K562 (cell line): ENCODE results near the gene CTDNEP1. TPM values are rescaled to one million over a fixed set of nuclear protein-coding genes. Genes with fewer than 3 reads are reported as not detected.
A peak's percentile ranks its signal among the peaks of the same experiment; 100 is the strongest.

Experiments used
- CBX5 ChIP-seq: IDR thresholded peaks from 2 replicates; pipeline ENCODE4 v1.6.1; 2014; ENCODE audit warnings: low read depth, borderline replicate concordance
- EGR1 ChIP-seq: fragments of 450-650 bp; conservative IDR thresholded peaks from 2 replicates; pipeline ENCODE4 v1.6.1; 2017; ENCODE audit warnings: mild to moderate bottlenecking
- ELF2 ChIP-seq: fragments of 250-450 bp; sonication (Bioruptor Pico); IDR thresholded peaks from 2 replicates; pipeline ENCODE4 v1.5.0; 2021; ENCODE audit warnings: mild to moderate bottlenecking
- KDM5B ChIP-seq: fragments of 200-600 bp; sonication (generic); IDR thresholded peaks from 2 replicates; pipeline ENCODE4 v1.6.1; 2012; ENCODE audit warnings: low read depth, mild to moderate bottlenecking, moderate library complexity, low read length, control low read depth, inconsistent platforms; ENCODE audit not compliant: insufficient replicate concordance
- MCM2 ChIP-seq: fragments of 450-650 bp; IDR thresholded peaks from 2 replicates; pipeline ENCODE4 v1.6.1; 2017; ENCODE audit warnings: low read depth, mild to moderate bottlenecking
- MIER1 ChIP-seq: fragments of 450-650 bp; IDR thresholded peaks from 2 replicates; pipeline ENCODE4 v1.6.1; 2016; ENCODE audit warnings: antibody characterized with exemption, mild to moderate bottlenecking, low read depth
- MYNN ChIP-seq, 2 experiments: sonication (generic); formaldehyde crosslinking in 1 of 2; IDR thresholded peaks; 2 replicates each; pipeline versions ENCODE4 v1.5.0 to v1.6.1; 2016 to 2020; ENCODE audit warnings: antibody characterized with exemption in 1 of 2, missing genetic modification reagents in 1 of 2
- PHF8 ChIP-seq: fragments of 200-600 bp; sonication (generic); IDR thresholded peaks from 2 replicates; pipeline ENCODE4 v1.6.1; 2012; ENCODE audit warnings: mixed run types, mild to moderate bottlenecking, inconsistent platforms, low read length, moderate library complexity, borderline replicate concordance
- RBFOX2 ChIP-seq: fragments of 200-400 bp; formaldehyde crosslinking; IDR thresholded peaks from 2 replicates; pipeline ENCODE4 v1.6.1; 2017; ENCODE audit warnings: low read depth, mild to moderate bottlenecking, low read length, moderate library complexity
- SIX5 ChIP-seq, 2 experiments: IDR thresholded peaks; 2 replicates each; pipeline ENCODE4 v1.6.1; 2011; ENCODE audit warnings: low read length in 2 of 2, borderline replicate concordance in 1 of 2, low read depth in 1 of 2, mild to moderate bottlenecking in 1 of 2, moderate library complexity in 1 of 2; ENCODE audit not compliant: insufficient read depth in 1 of 2
- SUPT5H ChIP-seq: fragments of 450-650 bp; IDR thresholded peaks from 2 replicates; pipeline ENCODE4 v1.6.1; 2016
- TBP ChIP-seq: optimal IDR thresholded peaks from 2 replicates; pipeline ENCODE3; 2011; ENCODE audit warnings: low read depth, low read length, improper control_type of control experiment
- THAP7 ChIP-seq: fragments of 250-450 bp; sonication (Bioruptor Pico); IDR thresholded peaks from 2 replicates; pipeline ENCODE4 v1.5.0; 2021
- TSC22D4 ChIP-seq: fragments of 450-650 bp; IDR thresholded peaks from 2 replicates; pipeline ENCODE4 v1.6.1; 2016; ENCODE audit warnings: missing genetic modification characterization, missing biosample characterization, control low read depth
- U2AF1 ChIP-seq: fragments of 200-400 bp; formaldehyde crosslinking; optimal IDR thresholded peaks from 2 replicates; pipeline ENCODE3; 2017; ENCODE audit warnings: mild to moderate bottlenecking, low read depth, low read length, moderate library complexity
- XRCC4 ChIP-seq: IDR thresholded peaks from one replicate; pipeline ENCODE4 v1.6.1; 2011; ENCODE audit not compliant: insufficient read depth, insufficient read length; ENCODE audit errors: extremely low read depth
- ZBTB2 ChIP-seq: fragments of 450-650 bp; IDR thresholded peaks from 2 replicates; pipeline ENCODE4 v1.6.1; 2016; ENCODE audit warnings: antibody characterized with exemption
- ZBTB7A ChIP-seq: IDR thresholded peaks from 2 replicates; pipeline ENCODE4 v1.6.1; 2011; ENCODE audit warnings: low read depth, mild to moderate bottlenecking, low read length, moderate library complexity, borderline replicate concordance; ENCODE audit not compliant: control insufficient read depth
- ZC3H4 ChIP-seq: sonication (generic); formaldehyde crosslinking; IDR thresholded peaks from 2 replicates; pipeline ENCODE4 v1.9.0; 2021; ENCODE audit warnings: missing genetic modification reagents, borderline replicate concordance
- ZNF395 ChIP-seq: fragments of 200-800 bp; sonication (Bioruptor generic); IDR thresholded peaks from 2 replicates; pipeline ENCODE4 v1.6.1; 2017; ENCODE audit warnings: missing genetic modification characterization, missing compliant biosample characterization
- ZNF740 ChIP-seq, 3 experiments: fragments of 200-800 bp in 1 of 3; sonication (Bioruptor generic) in 1 of 3; sonication (generic) in 1 of 3; formaldehyde crosslinking in 1 of 3; IDR thresholded peaks; 2 replicates each; pipeline versions ENCODE4 v1.6.1 to v1.8.0; 2016 to 2022; ENCODE audit warnings: mild to moderate bottlenecking in 2 of 3, missing compliant biosample characterization in 2 of 3, missing genetic modification characterization in 2 of 3, missing genetic modification reagents in 1 of 3
- ZNF766 ChIP-seq: fragments of 200-800 bp; sonication (Bioruptor generic); conservative IDR thresholded peaks from 2 replicates; pipeline ENCODE4 v1.6.1; 2016; ENCODE audit warnings: missing genetic modification characterization, missing compliant biosample characterization
- ZNF830 ChIP-seq: fragments of 250-450 bp; sonication (Bioruptor Pico); IDR thresholded peaks from 2 replicates; pipeline ENCODE4 v1.5.0; 2021; ENCODE audit warnings: mild to moderate bottlenecking
- polyA plus RNA-seq, 8 experiments: library from polyadenylated mRNA; depleted of rRNA in 4 of 8; stranded (reverse) in 5 of 8; unstranded in 3 of 8; fragments of >200 nt; fragmentation: Nextera tagmentation in 2 of 8; fragmentation: Illumina TruSeq in 1 of 8; extraction: Ambion mirVana in 2 of 8; extraction: Trizol in 1 of 8; gene quantifications; 2 replicates each; pipeline versions ENCODE4 v1.2.1 to v1.2.3, GENCODE V29; 2011 to 2014; ENCODE audit warnings: inconsistent platforms in 1 of 8, missing spikeins in 1 of 8
- total RNA-seq, 7 experiments: library from RNA; depleted of rRNA in 6 of 7; stranded (reverse); fragments of >200 nt in 6 of 7; fragmentation: Illumina TruSeq in 2 of 7; extraction: Trizol in 2 of 7; gene quantifications; 2 replicates each; pipeline versions ENCODE4 v1.2.1 to v1.2.3, GENCODE V29; 2011 to 2021; ENCODE audit warnings: low replicate concordance in 1 of 7

The CTDNEP1 gene
- total and polyA plus RNA-seq, 9 of the 15 experiments (the other 6 are each of a cell fraction or from before 2014, with no cell fraction given) = 10.7 to 150 (median 28.5) TPM

- TF ChIP-seq CBX5 (no peak), ZBTB2 (no peak), KDM5B (peak; percentile 58), ZC3H4 (CRISPR knock-in tag) (peak; percentile 35; the same call in 1 of the 2 replicates), TBP (peak; percentile 48), MCM2 (no peak), SUPT5H (peak; percentile 51; the same call in 1 of the 2 replicates), THAP7 (CRISPR knock-in tag) (peak; percentile 62; the same call in 1 of the 2 replicates), XRCC4 (no peak), SIX5 (IDR thresholded peaks at IDR 0.05; ENCODE audit: borderline replicate concordance in 1 of 2, insufficient read depth in 1 of 2, low read depth in 1 of 2, low read length in 2 of 2) (peak; percentile 67 to 68; a peak in 3 of 4 replicates), EGR1 (peak; percentile 92), U2AF1 (peak; percentile 25), TSC22D4 (tag) (no peak), ZNF830 (CRISPR knock-in tag) (0 out of 2 replicates have a peak, but pooled peaks have one; percentile 28), MYNN (IDR thresholded peaks at IDR 0.05) (no peak), MYNN (CRISPR knock-in tag; IDR thresholded peaks at IDR 0.05) (no peak), ZNF740 (CRISPR knock-in tag; IDR thresholded peaks at IDR 0.05) (no peak), ZNF740 (tag; IDR thresholded peaks at IDR 0.05) (no peak), MIER1 (no peak), PHF8 (peak; percentile 67; the same call in 1 of the 2 replicates), ZNF395 (CRISPR knock-in tag) (peak; percentile 50; the same call in 1 of the 2 replicates), ZNF766 (peak; percentile 58), ZBTB7A (peak; percentile 81; the same call in 1 of the 2 replicates), RBFOX2 (peak; percentile 86), ELF2 (CRISPR knock-in tag) (peak; percentile 47; the same call in 1 of the 2 replicates)
Observed at GRCh38 chr17:7219812-7220592, 31.5 kb downstream of the CTDNEP1 start, which contains the start of the genes ACADVL and DLG4 (continued).
